Kidney (tissue), 19 donors: ENCODE data around the gene FAM72C. TPM values are rescaled to one million over a fixed set of nuclear protein-coding genes. Genes with fewer than 3 reads are reported as not detected.
"Not testable (repeated sequence)": the region's sequence is repeated elsewhere in the genome, so short reads cannot be mapped to it uniquely, and the experiment has no call there.

Experiments
- DNase-seq, 5 donors: peaks; one replicate each; pipeline ENCODE4 v3.0.0-alpha.2; 2013 to 2020
- FAIRE-seq: peaks from 2 replicates; lab custom pipeline; 2012; peaks lifted over from hg19 to GRCh38; lab: Jason Lieb, UNC
- H3K27ac ChIP-seq, 2 donors: one replicate each; pipeline ENCODE4 v1.7.0; 2013; ENCODE audit warnings: low read depth in 2 of 2, low read length in 2 of 2, inconsistent platforms in 1 of 2
- H3K27me3 ChIP-seq: one replicate; pipeline ENCODE4 v1.7.1; 2013; ENCODE audit warnings: low read length, inconsistent platforms; ENCODE audit not compliant: control insufficient read depth, insufficient read depth
- H3K36me3 ChIP-seq, 3 donors: one replicate each; pipeline versions ENCODE4 v1.7.0 to v1.7.1; 2013; ENCODE audit warnings: low read length in 3 of 3, control low read depth in 1 of 3, inconsistent platforms in 1 of 3; ENCODE audit not compliant: insufficient read depth in 3 of 3, control insufficient read depth in 2 of 3
- H3K4me1 ChIP-seq, 3 donors: one replicate each; pipeline versions ENCODE4 v1.7.0 to v1.7.1; 2013; ENCODE audit warnings: low read length in 3 of 3, inconsistent platforms in 1 of 3, low read depth in 1 of 3; ENCODE audit not compliant: control insufficient read depth in 2 of 3, insufficient read depth in 2 of 3
- H3K4me3 ChIP-seq, 3 donors: one replicate each; pipeline versions ENCODE4 v1.7.0 to v1.8.1; 2013; ENCODE audit warnings: low read length in 3 of 3, control low read depth in 1 of 3, inconsistent platforms in 1 of 3
- H3K9ac ChIP-seq, 3 donors: one replicate each; pipeline versions ENCODE4 v1.7.0 to v1.7.1; 2013; ENCODE audit warnings: low read length in 3 of 3, control low read depth in 1 of 3, inconsistent platforms in 1 of 3
- H3K9me3 ChIP-seq, 3 donors: one replicate each; pipeline versions ENCODE4 v1.7.0 to v1.7.1; 2013; ENCODE audit warnings: low read length in 3 of 3, control low read depth in 1 of 3, inconsistent platforms in 1 of 3; ENCODE audit not compliant: control insufficient read depth in 2 of 3, insufficient read depth in 1 of 3
- intact Hi-C: fragments of 100-400 bp; cut with DNase I; formaldehyde crosslinking; loops from one replicate; pipeline ENCODE4 v1.11.1; 2022
- long read RNA-seq, 10 donors: library from polyadenylated mRNA in 1 of 10; unstranded in 1 of 10; transcript quantifications; one replicate each; pipeline ENCODE4 v2.0.0 and lab custom pipeline, GENCODE V29; 2021 to 2026
- polyA plus RNA-seq: library from polyadenylated mRNA; stranded (reverse); fragments of 350-450 nt; fragmentation: Illumina TruSeq; extraction: RNeasy Lipid Tissue Mini Kit (QIAGEN cat#74804); gene quantifications from one replicate; pipeline ENCODE4 v1.2.3, GENCODE V29; 2014; ENCODE audit warnings: low read depth, low replicate concordance; ENCODE audit not compliant: insufficient read depth
- total RNA-seq: library from RNA; stranded (reverse); fragmentation: NEBNext Ultra II Directional; extraction: Animal tissue kit (Norgen Biotek cat#: 25700); gene quantifications from one replicate; pipeline ENCODE4 v1.2.1, GENCODE V29; 2021
- donor health status: control.
- donor health status: control.
- donor health status: DM: yes; HTN: yes; CAD: no.
- donor health status: Normal renal cell carcinoma (clear cell type).

Gene FAM72C
- total RNA-seq (0.38 TPM), polyA plus RNA-seq (not detected)
- long read RNA-seq, donor 1, partial matches to known transcripts: 0 of 3 reads
- long read RNA-seq, donor 1, other reads (novel, unspliced or antisense): 0 of 3 reads
- long read RNA-seq, donor 2, partial matches to known transcripts: 0 of 1 reads
- long read RNA-seq, donor 2, other reads (novel, unspliced or antisense): 0 of 1 reads
- long read RNA-seq, donor 3: 0 reads
- long read RNA-seq, donor 4, partial matches to known transcripts: 0 of 1 reads
- long read RNA-seq, donor 4, other reads (novel, unspliced or antisense): 0 of 1 reads
- long read RNA-seq, donor 5: 0 reads
- long read RNA-seq, donor 6: 0 reads
- long read RNA-seq, donor 7, partial matches to known transcripts: 0 of 1 reads
- long read RNA-seq, donor 7, other reads (novel, unspliced or antisense): 1 of 1 reads
- long read RNA-seq, donor 8: 0 reads
- long read RNA-seq, donor 9: 0 reads
- long read RNA-seq, donor 10: 0 reads

GRCh38 chr1:143971924-143972700 is at the start of gene FAM72C:
TSS of gene FAM72C (minus strand) at chr1:143971986. CDS start at chr1:143971141, 845 bp downstream.
- H3K27ac ChIP-seq, H3K9ac ChIP-seq, H3K4me3 ChIP-seq, H3K4me1 ChIP-seq, intact Hi-C loops, FAIRE-seq, DNase-seq, H3K27me3 ChIP-seq, H3K9me3 ChIP-seq, H3K36me3 ChIP-seq: not testable (repeated sequence)

GRCh38 chr1:144020001-144020738 is 48.4 kb upstream of the FAM72C start:
- FAIRE-seq, H3K9ac ChIP-seq, H3K9me3 ChIP-seq, H3K27me3 ChIP-seq, H3K27ac ChIP-seq, intact Hi-C loops, H3K4me1 ChIP-seq, DNase-seq, H3K4me3 ChIP-seq, H3K36me3 ChIP-seq: not testable (repeated sequence)

- intact Hi-C loops, FAIRE-seq, H3K27me3 ChIP-seq, H3K9ac ChIP-seq, H3K9me3 ChIP-seq, H3K4me3 ChIP-seq, H3K4me1 ChIP-seq, H3K27ac ChIP-seq, H3K36me3 ChIP-seq, DNase-seq: not testable (repeated sequence)
These were observed 47.3 kb upstream of the FAM72C start for GRCh38 chr1:144019101-144019500.

DNA sequence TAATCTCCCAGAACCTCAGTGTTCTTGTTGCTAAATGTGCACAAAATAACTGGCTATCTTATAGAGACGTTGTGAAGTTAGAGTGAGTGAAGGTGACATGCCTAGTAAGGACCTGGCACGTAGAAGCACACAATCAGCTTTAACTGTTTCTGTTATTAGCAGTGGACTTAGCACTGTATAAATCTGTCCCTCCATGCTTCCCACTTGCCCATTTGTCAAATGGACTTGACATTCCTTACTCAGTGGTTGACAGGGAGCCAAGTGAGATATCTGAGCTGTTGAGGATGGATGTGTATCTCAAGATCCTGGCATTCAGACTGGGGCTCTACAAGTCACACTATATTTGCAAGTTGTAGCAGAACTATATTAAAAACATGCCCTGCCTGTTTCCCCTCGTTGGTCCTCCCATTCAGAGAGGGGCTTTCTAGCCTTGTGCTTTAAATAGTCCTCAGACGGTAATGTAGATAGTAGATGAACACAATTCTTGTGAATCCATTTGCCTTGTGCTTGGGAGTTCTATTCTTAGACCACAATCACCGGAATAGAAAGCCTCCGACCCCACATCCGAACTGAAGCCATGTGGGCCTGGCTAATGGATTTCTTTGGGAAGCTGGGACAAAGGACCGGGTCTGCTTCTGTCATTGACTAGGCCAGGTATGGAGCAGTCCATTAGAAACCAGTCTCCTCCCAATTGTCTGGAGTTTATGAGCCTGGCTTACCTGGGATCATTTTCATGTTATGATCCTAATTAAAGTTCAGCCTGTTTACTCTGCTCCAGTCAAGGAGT is 43.6 kb upstream of the FAM72C start:
- intact Hi-C loops, H3K4me1 ChIP-seq, H3K27ac ChIP-seq, H3K9me3 ChIP-seq, FAIRE-seq, H3K36me3 ChIP-seq, H3K4me3 ChIP-seq, H3K9ac ChIP-seq, H3K27me3 ChIP-seq: not testable (repeated sequence)
- peak in 2 of 5 donors; percentile 1 for DNase-seq

DNA sequence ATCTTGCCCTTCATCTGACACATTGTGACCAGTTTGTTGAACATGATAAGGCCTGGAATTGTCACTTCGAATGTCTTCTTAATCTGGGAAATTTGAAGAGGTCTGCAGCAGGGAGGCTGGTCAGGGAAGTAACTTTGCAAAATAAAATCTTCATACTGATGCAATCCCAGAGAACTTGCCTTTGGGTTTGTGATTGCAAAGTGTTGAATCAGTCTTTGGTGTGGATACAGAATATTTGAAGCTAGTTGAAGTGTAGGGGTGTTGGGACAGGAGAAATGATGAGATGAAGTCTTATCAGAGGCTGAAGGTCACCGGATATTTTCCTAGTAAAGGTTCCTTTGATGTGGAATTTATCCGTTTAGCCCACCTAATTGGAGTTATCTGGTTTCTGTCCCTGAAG is 42.7 kb upstream of the FAM72C start:
- H3K27me3 ChIP-seq, H3K4me1 ChIP-seq, H3K9ac ChIP-seq, DNase-seq, H3K9me3 ChIP-seq, H3K4me3 ChIP-seq, FAIRE-seq, intact Hi-C loops, H3K36me3 ChIP-seq, H3K27ac ChIP-seq: not testable (repeated sequence)

DNA sequence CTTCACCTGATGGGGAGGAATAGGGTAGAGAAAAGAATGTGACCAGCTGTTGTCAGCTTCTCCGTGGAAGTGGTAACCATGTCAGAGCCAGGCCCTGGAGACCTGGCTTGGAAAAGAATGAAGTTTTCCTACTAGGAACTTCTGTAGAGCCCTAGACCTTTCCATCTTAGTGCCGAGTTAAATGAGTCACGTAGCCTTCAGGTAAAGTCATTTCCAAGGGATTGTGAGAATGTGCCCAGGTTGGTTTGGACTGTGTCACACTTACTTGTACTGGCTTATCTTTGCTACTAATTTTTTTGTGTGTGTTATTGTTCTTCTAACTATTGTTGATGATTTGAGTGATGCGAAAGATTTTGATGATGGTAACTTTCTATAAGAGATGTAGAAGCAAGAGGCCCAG is 42.3 kb upstream of the FAM72C start:
- H3K9me3 ChIP-seq, intact Hi-C loops, H3K36me3 ChIP-seq, H3K4me1 ChIP-seq, DNase-seq, H3K27ac ChIP-seq, H3K4me3 ChIP-seq, H3K9ac ChIP-seq, FAIRE-seq, H3K27me3 ChIP-seq: not testable (repeated sequence)

- H3K9me3 ChIP-seq, H3K4me1 ChIP-seq, H3K4me3 ChIP-seq, H3K27me3 ChIP-seq, H3K27ac ChIP-seq, H3K36me3 ChIP-seq, intact Hi-C loops, FAIRE-seq, H3K9ac ChIP-seq, DNase-seq: not testable (repeated sequence)
These were observed 40.5 kb upstream of the FAM72C start for GRCh38 chr1:144012168-144012733.
